ENCODE results near the gene ZFTA. TPM values are rescaled to one million over a fixed set of nuclear protein-coding genes. Genes with fewer than 3 reads are reported as not detected.

ZFTA gene
- total RNA-seq, 1 experiment from 2014 or later, result 30.8 TPM

DNA sequence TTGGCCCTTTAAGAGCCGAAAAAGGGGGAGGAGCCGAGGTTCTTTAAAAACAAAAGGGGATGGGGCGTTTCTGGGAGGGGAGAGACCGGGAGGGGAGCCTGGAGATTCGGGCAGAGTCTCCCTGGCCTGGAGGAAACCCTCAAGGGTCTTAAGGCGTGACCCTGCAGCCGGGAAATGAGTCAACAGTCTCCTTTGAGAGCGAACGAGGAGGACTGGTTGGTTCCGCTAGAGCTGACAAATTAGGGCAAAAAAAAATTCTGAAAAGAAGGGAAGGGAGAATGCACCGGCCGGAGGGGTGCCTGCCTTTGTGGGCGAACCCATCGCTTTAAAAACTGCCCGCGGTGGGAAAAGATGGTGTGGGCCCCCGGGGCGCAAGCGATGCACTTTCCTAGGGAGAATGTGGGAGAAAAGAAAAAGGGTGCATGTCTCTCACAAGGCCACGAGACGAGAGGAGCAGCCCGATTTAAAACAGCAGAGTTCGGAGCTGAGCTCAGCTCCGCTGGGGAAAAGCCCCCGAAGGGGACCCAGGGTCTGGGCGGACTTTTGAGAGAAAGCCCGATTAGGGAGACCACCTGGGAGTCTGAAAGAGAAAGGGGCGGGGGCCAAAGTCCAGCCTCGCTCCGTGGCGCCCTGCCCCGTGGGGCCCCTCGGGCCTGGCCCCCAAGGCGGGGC lies 874 bp downstream of the ZFTA start:
- H3K36me3 ChIP-seq (ENCODE audit: control insufficient read depth, insufficient read depth, low read length), result peaks cover 5% of the 10 kb centered on the region
- DNase-seq, result peak; percentile 67 to 76
- Mint-ChIP-seq H3K27me3 (ENCODE audit: insufficient read depth, unreplicated experiment) (no peaks in the 10 kb centered on the region), H3K36me3 (ENCODE audit: insufficient read depth, unreplicated experiment) (peaks cover 33% of the 10 kb centered on the region), H3K4me1 (ENCODE audit: low read depth, unreplicated experiment) (peaks cover 39% of the 10 kb centered on the region), H3K27ac (ENCODE audit: unreplicated experiment) (peak overlapping the region; percentile 96), H3K9me3 (ENCODE audit: unreplicated experiment) (no peaks in the 10 kb centered on the region), H3K4me3 (ENCODE audit: unreplicated experiment) (peak overlapping the region; percentile 99)
- ChIA-PET POLR2A (interaction anchor here (0.5 to 0.7 kb wide), 2 partner anchors 30 to 104 kb away, joined by 3 read pairs; no protein-coding TSS in a partner anchor), CTCF (interaction anchor here (0.8 to 2.3 kb wide), 9 partner anchors 11 to 378 kb away, joined by 3 to 9 read pairs (median 4); no protein-coding TSS in a partner anchor)
- peak overlapping the region; percentile 77 for H3K4me3 ChIP-seq (ENCODE audit: low read depth, low read length)
- TF ChIP-seq CTCF (IDR thresholded peaks at IDR 0.05; ENCODE audit: insufficient read depth in 1 of 2, low read depth in 1 of 2, low read length in 1 of 2, severe bottlenecking in 1 of 2, unreplicated experiment in 1 of 2), result no peak
- BruUV-seq (replicated peaks), result TSS peak; percentile 77
- no peaks in the 10 kb centered on the region for H3K9me3 ChIP-seq
- no peaks in the 10 kb centered on the region for H3K27me3 ChIP-seq (replicated peaks; ENCODE audit: control insufficient read depth, insufficient read depth, low read length)
- peaks cover 37% of the 10 kb centered on the region for H3K4me1 ChIP-seq
- intact Hi-C loops (cut with micrococcal nuclease; ENCODE audit: unreplicated experiment), result loop anchor here (1.0 to 5.0 kb wide), 4 partner anchors 46 to 177 kb away; partner anchors contain the start of gene SPINDOC

GRCh38 chr11:63767267-63767564 lies 1.4 kb downstream of the ZFTA start:
- Mint-ChIP-seq H3K27me3 (ENCODE audit: insufficient read depth, unreplicated experiment) (no peaks in the 10 kb centered on the region), H3K4me3 (ENCODE audit: unreplicated experiment) (peak overlapping the region; percentile 99), H3K27ac (ENCODE audit: unreplicated experiment) (peak overlapping the region; percentile 96), H3K36me3 (ENCODE audit: insufficient read depth, unreplicated experiment) (peaks cover 36% of the 10 kb centered on the region), H3K4me1 (ENCODE audit: low read depth, unreplicated experiment) (peaks cover 39% of the 10 kb centered on the region), H3K9me3 (ENCODE audit: unreplicated experiment) (no peaks in the 10 kb centered on the region)
- H3K27me3 ChIP-seq (replicated peaks; ENCODE audit: control insufficient read depth, insufficient read depth, low read length), result no peaks in the 10 kb centered on the region
- H3K9me3 ChIP-seq, result no peaks in the 10 kb centered on the region
- H3K4me1 ChIP-seq, result peaks cover 37% of the 10 kb centered on the region
- intact Hi-C loops (cut with micrococcal nuclease; ENCODE audit: unreplicated experiment), result loop anchor here (5.0 kb wide), 2 partner anchors 65 to 120 kb away; no protein-coding TSS in a partner anchor
- CTCF ChIA-PET, result interaction anchor here (1.1 to 2.3 kb wide), 3 partner anchors 85 to 179 kb away, joined by 4 to 9 read pairs (median 5); no protein-coding TSS in a partner anchor
- DNase-seq, result no peak
- TF ChIP-seq CTCF (IDR thresholded peaks at IDR 0.05; ENCODE audit: insufficient read depth in 1 of 2, low read depth in 1 of 2, low read length in 1 of 2, severe bottlenecking in 1 of 2, unreplicated experiment in 1 of 2), result no peak
- peaks cover 5% of the 10 kb centered on the region for H3K36me3 ChIP-seq (ENCODE audit: control insufficient read depth, insufficient read depth, low read length)
- H3K4me3 ChIP-seq (ENCODE audit: low read depth, low read length), result peak overlapping the region; percentile 77
- BruUV-seq (replicated peaks), result TSS peak; percentile 76
- POLR2A ChIA-PET, result interaction anchor here (0.5 kb wide), 1 partner anchor 29 kb away, joined by 3 read pairs; no protein-coding TSS in a partner anchor

DNA sequence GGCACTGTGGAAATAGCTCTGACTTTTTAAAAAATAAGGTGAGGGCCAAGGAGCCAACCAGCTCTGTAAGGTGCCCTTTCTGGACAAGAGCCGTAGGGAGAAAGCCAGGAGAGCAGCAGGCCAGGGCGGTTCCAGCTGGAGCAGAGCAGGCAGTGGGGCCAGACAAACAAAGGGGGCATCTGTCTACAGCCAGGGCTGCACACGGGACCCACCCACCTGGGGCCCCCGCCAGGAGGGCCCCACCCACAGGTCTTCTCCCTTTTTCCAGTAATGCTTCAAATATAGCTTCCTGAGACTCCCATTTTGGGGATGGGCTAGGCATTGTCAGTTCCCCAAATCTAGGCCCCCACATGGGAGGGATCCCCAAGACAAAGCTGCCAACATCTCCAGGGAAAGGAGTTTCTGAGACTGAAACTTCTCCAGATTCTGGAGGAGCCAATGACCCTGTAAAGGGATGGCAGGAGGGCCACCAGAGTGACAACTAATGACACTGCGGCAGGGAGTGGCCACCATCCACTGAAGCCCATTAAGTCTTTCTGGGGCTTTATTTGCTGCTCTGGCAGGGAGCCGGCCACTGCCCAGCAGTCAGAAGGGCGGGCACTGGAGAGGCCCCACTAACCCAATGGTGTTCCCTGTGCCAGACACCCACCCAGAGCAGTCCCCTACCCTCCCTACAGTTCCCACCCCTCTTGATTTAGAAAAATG lies 1.9 kb downstream of the ZFTA start:
- ChIA-PET POLR2A (no interaction called here), CTCF (interaction anchor here (2.3 kb wide), 1 partner anchor 179 kb away, joined by 9 read pairs; no protein-coding TSS in a partner anchor)
- H3K4me1 Mint-ChIP-seq (ENCODE audit: low read depth, unreplicated experiment), result peaks cover 38% of the 10 kb centered on the region
- peaks cover 42% of the 10 kb centered on the region for H3K36me3 Mint-ChIP-seq (ENCODE audit: insufficient read depth, unreplicated experiment)
- no peak for DNase-seq
- intact Hi-C loops (cut with micrococcal nuclease; ENCODE audit: unreplicated experiment), result loop anchor here (5.0 kb wide), 2 partner anchors 66 to 121 kb away; no protein-coding TSS in a partner anchor
- peak overlapping the region; percentile 77 for H3K4me3 ChIP-seq (ENCODE audit: low read depth, low read length)
- H3K27ac Mint-ChIP-seq (ENCODE audit: unreplicated experiment), result peak overlapping the region; percentile 96
- H3K36me3 ChIP-seq (ENCODE audit: control insufficient read depth, insufficient read depth, low read length), result peaks cover 5% of the 10 kb centered on the region
- no peak for TF ChIP-seq CTCF (IDR thresholded peaks at IDR 0.05; ENCODE audit: insufficient read depth in 1 of 2, low read depth in 1 of 2, low read length in 1 of 2, severe bottlenecking in 1 of 2, unreplicated experiment in 1 of 2)
- H3K27me3 ChIP-seq (replicated peaks; ENCODE audit: control insufficient read depth, insufficient read depth, low read length), result no peaks in the 10 kb centered on the region
- H3K4me1 ChIP-seq, result peaks cover 37% of the 10 kb centered on the region
- H3K4me3 Mint-ChIP-seq (ENCODE audit: unreplicated experiment), result peak overlapping the region; percentile 99
- H3K9me3 ChIP-seq, result no peaks in the 10 kb centered on the region
- BruUV-seq (replicated peaks), result no TSS peak
- no peaks in the 10 kb centered on the region for H3K9me3 Mint-ChIP-seq (ENCODE audit: unreplicated experiment)
- H3K27me3 Mint-ChIP-seq (ENCODE audit: insufficient read depth, unreplicated experiment), result no peaks in the 10 kb centered on the region

Data from Caco-2 (cell line).